Measurements from ENCODE around the gene MGMT. TPM values are rescaled to one million over a fixed set of nuclear protein-coding genes. Genes with fewer than 3 reads are reported as not detected.

Gene MGMT
- total RNA-seq, 1 experiment from 2014 or later = 11.5 TPM

DNA sequence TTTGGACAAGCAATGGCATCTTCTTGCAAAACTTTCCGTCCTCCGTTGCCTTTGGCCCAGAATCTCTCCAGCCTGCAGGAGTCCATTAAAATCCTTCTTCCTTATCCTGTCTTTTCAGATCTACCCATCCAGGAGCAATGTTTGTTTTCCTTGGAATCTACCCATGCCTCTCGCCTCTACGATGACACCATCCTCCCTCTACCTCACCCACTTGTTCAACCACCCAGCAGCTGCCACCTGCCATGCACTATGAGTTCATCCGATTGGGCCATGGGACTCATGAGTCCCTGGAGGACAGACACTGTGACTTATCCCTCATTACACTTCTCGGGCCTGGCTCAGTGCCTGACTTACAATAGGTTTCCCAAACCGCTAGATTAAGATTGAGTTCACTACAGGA, 26.8 kb upstream of the MGMT start:
- peaks cover 7 to 16% of the 10 kb centered on the region in 2 experiments; a peak in 2 of 4 replicates for H3K9me3 ChIP-seq (ENCODE audit: control insufficient read depth in 1 of 2, insufficient read depth in 1 of 2, low read depth in 1 of 2, low read length in 2 of 2)
- DNase-seq (ENCODE audit: low read depth, low spot score) = no peak
- H3K27ac ChIP-seq (ENCODE audit: low read depth, low read length) = no peak overlapping the region
- no peak overlapping the region for H3K4me2 ChIP-seq (ENCODE audit: low read length)
- H3K27me3 ChIP-seq (ENCODE audit: insufficient read depth, low read length) = no peaks in the 10 kb centered on the region
- H3K4me3 ChIP-seq (replicated peaks in 1 of 2; ENCODE audit: low read depth in 1 of 2, low read length in 2 of 2) = no peak overlapping the region
- BruUV-seq (replicated peaks) = no TSS peak
- ChIA-PET POLR2A (no interaction called here), RAD21 (ENCODE audit: low non-redundant PET in 1 of 2, low total read pairs in 2 of 2, uncharacterized antibody in 2 of 2, unreplicated experiment in 2 of 2) (no interaction called here), CTCF (no interaction called here)
- H3K79me2 ChIP-seq (ENCODE audit: insufficient read depth, low read length) = no peaks in the 10 kb centered on the region
- H3K9ac ChIP-seq (ENCODE audit: low read length) = no peak overlapping the region
- H3K36me3 ChIP-seq (ENCODE audit: control insufficient read depth in 1 of 2, insufficient read depth in 2 of 2, low read length in 2 of 2) = no peaks in the 10 kb centered on the region
- H3K4me1 ChIP-seq (ENCODE audit: control insufficient read depth in 1 of 2, insufficient read depth in 2 of 2, low read length in 2 of 2) = no peaks in the 10 kb centered on the region
- H3K9me2 ChIP-seq (ENCODE audit: insufficient read depth) = no peaks in the 10 kb centered on the region
- TF ChIP-seq FOSL1 (IDR thresholded peaks at IDR 0.05; ENCODE audit: low read depth) = no peak
- TF ChIP-seq ELF1 (IDR thresholded peaks at IDR 0.05; ENCODE audit: borderline replicate concordance, low read depth) = no peak
- TF ChIP-seq, protein P1, sequence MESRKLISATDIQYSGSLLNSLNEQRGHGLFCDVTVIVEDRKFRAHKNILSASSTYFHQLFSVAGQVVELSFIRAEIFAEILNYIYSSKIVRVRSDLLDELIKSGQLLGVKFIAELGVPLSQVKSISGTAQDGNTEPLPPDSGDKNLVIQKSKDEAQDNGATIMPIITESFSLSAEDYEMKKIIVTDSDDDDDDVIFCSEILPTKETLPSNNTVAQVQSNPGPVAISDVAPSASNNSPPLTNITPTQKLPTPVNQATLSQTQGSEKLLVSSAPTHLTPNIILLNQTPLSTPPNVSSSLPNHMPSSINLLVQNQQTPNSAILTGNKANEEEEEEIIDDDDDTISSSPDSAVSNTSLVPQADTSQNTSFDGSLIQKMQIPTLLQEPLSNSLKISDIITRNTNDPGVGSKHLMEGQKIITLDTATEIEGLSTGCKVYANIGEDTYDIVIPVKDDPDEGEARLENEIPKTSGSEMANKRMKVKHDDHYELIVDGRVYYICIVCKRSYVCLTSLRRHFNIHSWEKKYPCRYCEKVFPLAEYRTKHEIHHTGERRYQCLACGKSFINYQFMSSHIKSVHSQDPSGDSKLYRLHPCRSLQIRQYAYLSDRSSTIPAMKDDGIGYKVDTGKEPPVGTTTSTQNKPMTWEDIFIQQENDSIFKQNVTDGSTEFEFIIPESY (IDR thresholded peaks at IDR 0.05; ENCODE audit: extremely low read depth, insufficient replicate concordance, low read length) = no peak
- TF ChIP-seq TCF7L2 (IDR thresholded peaks at IDR 0.05; ENCODE audit: borderline replicate concordance, extremely low read depth, insufficient read depth, insufficient read length) = no peak
- TF ChIP-seq SIN3A (IDR thresholded peaks at IDR 0.05; ENCODE audit: low read depth) = no peak
- TF ChIP-seq ZFX (IDR thresholded peaks at IDR 0.05) = no peak
- no peak for TF ChIP-seq CEBPB (IDR thresholded peaks at IDR 0.05; ENCODE audit: low read depth)
- TF ChIP-seq, protein P2, sequence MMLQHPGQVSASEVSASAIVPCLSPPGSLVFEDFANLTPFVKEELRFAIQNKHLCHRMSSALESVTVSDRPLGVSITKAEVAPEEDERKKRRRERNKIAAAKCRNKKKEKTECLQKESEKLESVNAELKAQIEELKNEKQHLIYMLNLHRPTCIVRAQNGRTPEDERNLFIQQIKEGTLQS (IDR thresholded peaks at IDR 0.05) = no peak
- no peak for TF ChIP-seq CBX3 (IDR thresholded peaks at IDR 0.05; ENCODE audit: low read depth)
- TF ChIP-seq EGR1 (IDR thresholded peaks at IDR 0.05; ENCODE audit: low read depth) = no peak
- TF ChIP-seq SRF (IDR thresholded peaks at IDR 0.05; ENCODE audit: low read depth) = no peak
- TF ChIP-seq, protein P3, sequence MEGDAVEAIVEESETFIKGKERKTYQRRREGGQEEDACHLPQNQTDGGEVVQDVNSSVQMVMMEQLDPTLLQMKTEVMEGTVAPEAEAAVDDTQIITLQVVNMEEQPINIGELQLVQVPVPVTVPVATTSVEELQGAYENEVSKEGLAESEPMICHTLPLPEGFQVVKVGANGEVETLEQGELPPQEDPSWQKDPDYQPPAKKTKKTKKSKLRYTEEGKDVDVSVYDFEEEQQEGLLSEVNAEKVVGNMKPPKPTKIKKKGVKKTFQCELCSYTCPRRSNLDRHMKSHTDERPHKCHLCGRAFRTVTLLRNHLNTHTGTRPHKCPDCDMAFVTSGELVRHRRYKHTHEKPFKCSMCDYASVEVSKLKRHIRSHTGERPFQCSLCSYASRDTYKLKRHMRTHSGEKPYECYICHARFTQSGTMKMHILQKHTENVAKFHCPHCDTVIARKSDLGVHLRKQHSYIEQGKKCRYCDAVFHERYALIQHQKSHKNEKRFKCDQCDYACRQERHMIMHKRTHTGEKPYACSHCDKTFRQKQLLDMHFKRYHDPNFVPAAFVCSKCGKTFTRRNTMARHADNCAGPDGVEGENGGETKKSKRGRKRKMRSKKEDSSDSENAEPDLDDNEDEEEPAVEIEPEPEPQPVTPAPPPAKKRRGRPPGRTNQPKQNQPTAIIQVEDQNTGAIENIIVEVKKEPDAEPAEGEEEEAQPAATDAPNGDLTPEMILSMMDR (IDR thresholded peaks at IDR 0.05 in 2 of 3, conservative IDR thresholded peaks at IDR 0.05 in 1 of 3; ENCODE audit: borderline replicate concordance in 1 of 3, insufficient read depth in 1 of 3, low read depth in 2 of 3, low read length in 2 of 3) = no peak
- no peak for TF ChIP-seq POLR2AphosphoS5 (IDR thresholded peaks at IDR 0.05; ENCODE audit: low read depth, low read length)
- TF ChIP-seq EZH2 (IDR thresholded peaks at IDR 0.05) = no peak
- no peak for TF ChIP-seq SP1 (IDR thresholded peaks at IDR 0.05; ENCODE audit: low read depth)
- TF ChIP-seq, protein P4, sequence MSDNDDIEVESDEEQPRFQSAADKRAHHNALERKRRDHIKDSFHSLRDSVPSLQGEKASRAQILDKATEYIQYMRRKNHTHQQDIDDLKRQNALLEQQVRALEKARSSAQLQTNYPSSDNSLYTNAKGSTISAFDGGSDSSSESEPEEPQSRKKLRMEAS (IDR thresholded peaks at IDR 0.05) = no peak
- TF ChIP-seq RAD21 (IDR thresholded peaks at IDR 0.05; ENCODE audit: low read depth) = no peak
- TF ChIP-seq JUND (IDR thresholded peaks at IDR 0.05) = no peak
- TF ChIP-seq EZH2phosphoT487 (IDR thresholded peaks at IDR 0.05; ENCODE audit: borderline replicate concordance) = no peak
- ATAC-seq = no peak
- no peak overlapping the region for H2AFZ ChIP-seq (ENCODE audit: low read depth, low read length, poor library complexity, severe bottlenecking)
- H4K20me1 ChIP-seq (ENCODE audit: insufficient read depth) = no peaks in the 10 kb centered on the region
- intact Hi-C loops (cut with micrococcal nuclease) = no loop called here
